IPS-18c (cell line): ENCODE measurements around the gene RND3.

Experiments
- H3K4me3 ChIP-seq: 2 replicates; pipeline ENCODE4 v1.7.0; 2013; ENCODE audit warnings: low read depth, mild to moderate bottlenecking, low read length, moderate library complexity; ENCODE audit not compliant: insufficient read depth
- H3K9me3 ChIP-seq: one replicate; pipeline ENCODE4 v1.6.1; 2013; ENCODE audit warnings: mild to moderate bottlenecking, low read length, moderate library complexity; ENCODE audit not compliant: control insufficient read depth, insufficient read depth

RND3 gene

GRCh38 chr2:150480971-150481830, 6.3 kb downstream of the RND3 start:
- no peak overlapping the region for H3K4me3 ChIP-seq
- H3K9me3 ChIP-seq: no peaks in the 10 kb centered on the region

GRCh38 chr2:150480241-150480640, 7.2 kb downstream of the RND3 start:
- H3K4me3 ChIP-seq: no peak overlapping the region
- H3K9me3 ChIP-seq: no peaks in the 10 kb centered on the region

- H3K4me3 ChIP-seq: no peak overlapping the region
- no peaks in the 10 kb centered on the region for H3K9me3 ChIP-seq
Measured at GRCh38 chr2:150479075-150479915, 8.2 kb downstream of the RND3 start.

DNA sequence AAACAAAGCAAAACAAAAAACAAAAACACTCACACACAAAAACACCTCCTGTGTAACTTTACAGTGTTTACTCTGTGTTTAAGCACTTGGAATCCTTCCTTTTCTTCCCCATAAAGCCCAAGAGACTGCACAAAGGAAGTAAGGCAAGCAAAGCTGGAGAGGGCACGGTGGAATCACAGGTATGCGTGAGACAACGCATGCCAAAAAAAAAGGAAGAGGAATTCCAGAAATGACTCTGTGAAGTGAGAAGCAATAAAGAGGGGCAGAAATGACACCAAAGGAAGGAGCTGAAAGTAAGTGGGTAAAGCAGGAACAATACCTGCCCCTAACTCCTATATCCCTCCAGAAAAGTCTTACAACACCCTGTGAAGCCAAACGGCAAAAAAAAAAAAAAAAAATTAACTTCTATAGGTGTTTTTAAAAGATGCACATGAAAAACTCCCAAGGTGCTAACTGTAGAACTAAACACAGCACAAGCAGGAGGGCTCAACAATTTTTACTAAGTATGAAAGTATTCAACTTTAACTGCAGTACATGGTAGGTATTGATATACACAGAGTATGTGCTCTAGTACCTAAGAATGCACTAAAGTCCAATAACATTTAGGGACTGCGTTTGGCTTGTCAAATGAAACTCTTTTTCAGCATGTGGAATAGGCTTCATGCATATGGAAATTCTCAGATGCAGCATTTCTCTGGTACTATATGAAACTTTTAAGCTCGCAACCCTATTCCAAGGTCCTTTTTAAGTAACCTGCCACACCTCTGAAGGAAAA, 9.1 kb downstream of the RND3 start:
- Histone ChIP-seq H3K9me3 (no peaks in the 10 kb centered on the region), H3K4me3 (no peak overlapping the region)

DNA sequence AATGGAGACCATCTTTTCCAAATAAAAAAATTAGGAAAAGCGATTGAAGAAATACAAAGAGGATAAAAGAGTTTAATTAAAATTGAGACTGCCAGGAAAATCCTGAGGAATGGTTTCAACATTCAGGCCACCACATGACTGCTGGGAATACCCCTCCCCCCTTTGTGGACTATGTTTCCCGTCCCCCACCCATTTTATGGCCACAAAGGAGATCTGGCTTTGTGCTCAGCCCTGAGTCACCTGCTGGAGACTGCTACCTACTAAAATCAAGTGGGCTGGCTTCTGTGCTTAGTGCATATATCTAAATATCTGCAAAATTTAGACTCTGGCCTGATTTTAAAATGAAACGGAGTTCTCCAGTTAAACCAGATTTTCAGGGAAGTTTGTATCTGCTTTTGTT, 10.1 kb downstream of the RND3 start:
- Histone ChIP-seq H3K9me3 (no peaks in the 10 kb centered on the region), H3K4me3 (no peak overlapping the region)

DNA sequence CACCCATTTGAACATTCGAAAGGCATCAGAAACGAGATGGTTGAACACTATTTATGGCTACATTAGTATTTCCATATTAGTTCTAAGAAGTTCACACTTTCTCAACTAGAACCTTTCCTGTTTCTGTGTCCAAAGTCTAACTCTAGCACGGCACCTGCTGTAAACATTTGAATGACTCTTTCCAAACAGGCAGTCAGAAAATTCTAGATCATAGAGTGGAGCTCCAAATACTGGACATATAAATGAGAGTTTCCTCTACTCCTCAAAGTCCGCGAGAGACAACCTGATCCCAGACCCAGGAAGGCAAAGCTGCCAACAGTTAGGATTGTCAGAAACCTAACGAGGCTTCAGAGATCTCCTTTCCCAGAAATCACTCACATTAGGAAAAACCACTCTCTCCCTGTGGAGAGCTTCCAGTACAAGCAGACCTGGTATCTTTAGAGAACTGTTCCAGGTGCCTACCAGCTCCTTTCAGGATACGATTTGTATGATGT, 10.6 kb downstream of the RND3 start:
- Histone ChIP-seq H3K4me3 (no peak overlapping the region), H3K9me3 (no peaks in the 10 kb centered on the region)

- no peak overlapping the region for H3K4me3 ChIP-seq
Measured at GRCh38 chr2:150476286-150476685, 11.2 kb downstream of the RND3 start.

GRCh38 chr2:150475479-150476250, 11.8 kb downstream of the RND3 start:
- H3K9me3 ChIP-seq: no peaks in the 10 kb centered on the region
- no peak overlapping the region for H3K4me3 ChIP-seq

More at GRCh38 chr2:150476286-150476685, 11.2 kb downstream of the RND3 start:
- no peaks in the 10 kb centered on the region for H3K9me3 ChIP-seq

- Histone ChIP-seq H3K4me3 (no peak overlapping the region), H3K9me3 (no peaks in the 10 kb centered on the region)
Measured at GRCh38 chr2:150474326-150475074, 13.0 kb downstream of the RND3 start.

GRCh38 chr2:150473767-150474166, 13.7 kb downstream of the RND3 start:
- Histone ChIP-seq H3K4me3 (no peak overlapping the region), H3K9me3 (no peaks in the 10 kb centered on the region)

GRCh38 chr2:150472511-150472899, 15.0 kb downstream of the RND3 start:
- Histone ChIP-seq H3K4me3 (no peak overlapping the region), H3K9me3 (no peaks in the 10 kb centered on the region)

DNA sequence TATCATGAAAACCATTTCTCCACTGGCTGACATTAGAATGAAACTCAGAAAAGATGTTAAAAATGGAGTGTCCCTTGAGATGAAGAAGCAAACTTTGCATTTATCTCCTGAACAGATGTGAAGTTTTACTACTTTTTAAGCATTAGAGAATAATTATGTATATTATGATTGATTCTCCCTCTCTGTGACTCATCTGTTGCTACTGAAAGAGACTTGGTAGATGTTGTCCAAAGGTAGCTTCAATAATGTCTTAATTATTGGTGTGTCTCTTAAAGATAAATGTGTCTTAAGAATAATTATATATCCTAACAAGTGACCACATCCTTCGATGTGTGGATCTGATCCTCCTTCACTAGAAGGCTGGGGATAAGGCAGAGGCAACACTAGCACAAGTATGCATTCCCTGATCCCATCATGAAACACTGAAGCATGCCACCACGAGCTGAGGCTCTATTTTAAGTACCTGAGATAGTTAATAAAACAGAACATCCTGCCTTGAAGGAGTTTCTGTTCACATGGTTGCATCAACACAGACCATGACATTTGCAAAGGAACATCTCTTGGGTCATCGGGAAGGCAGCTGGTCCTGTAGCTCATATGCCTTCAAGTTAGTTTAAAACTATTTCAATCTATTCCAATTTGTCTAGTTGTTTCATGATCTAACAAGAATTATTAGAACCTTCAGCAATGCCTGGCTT, 15.5 kb downstream of the RND3 start:
- Histone ChIP-seq H3K9me3 (no peaks in the 10 kb centered on the region), H3K4me3 (no peak overlapping the region)

- H3K4me3 ChIP-seq: no peak overlapping the region
- H3K9me3 ChIP-seq: no peaks in the 10 kb centered on the region
Measured at GRCh38 chr2:150470435-150470834, 17.0 kb downstream of the RND3 start.

GRCh38 chr2:150469706-150470274, 17.7 kb downstream of the RND3 start:
- Histone ChIP-seq H3K4me3 (no peak overlapping the region), H3K9me3 (no peaks in the 10 kb centered on the region)

- no peak overlapping the region for H3K4me3 ChIP-seq
Measured at GRCh38 chr2:150468350-150468960, 19.0 kb downstream of the RND3 start.

More at GRCh38 chr2:150468350-150468960, 19.0 kb downstream of the RND3 start:
- no peaks in the 10 kb centered on the region for H3K9me3 ChIP-seq
